ENCODE data around the gene PABPN1.

DNA sequence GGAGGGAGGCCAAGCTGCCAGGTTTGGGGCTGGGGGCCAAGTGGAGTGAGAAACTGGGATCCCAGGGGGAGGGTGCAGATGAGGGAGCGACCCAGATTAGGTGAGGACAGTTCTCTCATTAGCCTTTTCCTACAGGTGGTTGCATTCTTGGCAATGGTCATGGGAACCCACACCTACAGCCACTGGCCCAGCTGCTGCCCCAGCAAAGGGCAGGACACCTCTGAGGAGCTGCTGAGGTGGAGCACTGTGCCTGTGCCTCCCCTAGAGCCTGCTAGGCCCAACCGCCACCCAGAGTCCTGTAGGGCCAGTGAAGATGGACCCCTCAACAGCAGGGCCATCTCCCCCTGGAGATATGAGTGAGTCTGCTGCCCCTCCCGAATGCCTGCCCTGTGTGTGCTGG is 51.8 kb downstream of the PABPN1 start:
- TF ChIP-seq EZH2 (IDR thresholded peaks at IDR 0.05; ENCODE audit: insufficient read depth, poor library complexity, severe bottlenecking) (no peak), EZH2phosphoT487 (IDR thresholded peaks at IDR 0.05; ENCODE audit: insufficient read depth, low read depth) (no peak)
